GM21825 (cell line): ENCODE results near the gene TSKU.
"Not testable (repeated sequence)": the region's sequence is repeated elsewhere in the genome, so short reads cannot be mapped to it uniquely, and the experiment has no call there.

ENCODE experiments used
- ATAC-seq: cut with Tn5 transposase; IDR thresholded peaks from one replicate; pipeline ENCODE4 v1.9.1; 2021; ENCODE audit warnings: mild to moderate bottlenecking, moderate library complexity; ENCODE audit not compliant: unreplicated experiment

Gene TSKU, protein sequence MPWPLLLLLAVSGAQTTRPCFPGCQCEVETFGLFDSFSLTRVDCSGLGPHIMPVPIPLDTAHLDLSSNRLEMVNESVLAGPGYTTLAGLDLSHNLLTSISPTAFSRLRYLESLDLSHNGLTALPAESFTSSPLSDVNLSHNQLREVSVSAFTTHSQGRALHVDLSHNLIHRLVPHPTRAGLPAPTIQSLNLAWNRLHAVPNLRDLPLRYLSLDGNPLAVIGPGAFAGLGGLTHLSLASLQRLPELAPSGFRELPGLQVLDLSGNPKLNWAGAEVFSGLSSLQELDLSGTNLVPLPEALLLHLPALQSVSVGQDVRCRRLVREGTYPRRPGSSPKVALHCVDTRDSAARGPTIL

DNA sequence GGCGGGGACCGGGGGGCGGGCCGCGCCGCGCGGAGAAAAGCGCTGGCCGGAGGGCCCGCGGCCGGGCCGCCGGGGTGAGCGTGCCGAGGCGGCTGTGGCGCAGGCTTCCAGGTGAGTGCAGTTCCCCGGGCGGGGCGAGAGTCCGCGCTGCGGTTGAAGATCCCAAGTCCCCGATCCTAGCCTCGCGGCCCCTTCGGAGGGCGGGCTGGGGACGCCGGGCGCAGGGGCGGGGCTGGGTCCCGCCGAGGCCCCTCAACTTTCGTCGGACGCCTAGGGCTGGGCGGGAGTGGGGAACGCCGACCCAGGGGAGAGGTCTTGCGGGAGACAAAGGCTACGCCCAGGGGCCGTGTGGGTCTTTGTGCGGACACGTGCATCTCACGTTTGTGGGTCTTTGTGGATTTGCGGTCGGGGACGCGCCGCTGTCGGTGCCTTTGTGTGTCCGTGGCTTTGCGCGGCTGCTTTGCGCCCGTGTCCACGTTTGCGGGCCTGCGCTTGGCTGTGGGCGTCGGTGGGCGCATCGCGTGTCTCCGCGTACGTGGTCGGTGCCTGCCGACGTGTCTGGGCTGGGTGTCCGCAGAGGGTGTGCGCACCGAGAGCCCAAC, at the start of gene TSKU:
TSKU (plus strand) TSS at position 63 of the 602 bp plus-strand sequence. CDS start 12,261 bp downstream, outside the sequence.
- peak; percentile 22 for ATAC-seq

GRCh38 chr11:76733906-76734305, 49.2 kb upstream of the TSKU start:
- ATAC-seq, result not testable (repeated sequence)

- no peak for ATAC-seq
These were observed 48.4 kb upstream of the TSKU start for GRCh38 chr11:76734456-76735420.

DNA sequence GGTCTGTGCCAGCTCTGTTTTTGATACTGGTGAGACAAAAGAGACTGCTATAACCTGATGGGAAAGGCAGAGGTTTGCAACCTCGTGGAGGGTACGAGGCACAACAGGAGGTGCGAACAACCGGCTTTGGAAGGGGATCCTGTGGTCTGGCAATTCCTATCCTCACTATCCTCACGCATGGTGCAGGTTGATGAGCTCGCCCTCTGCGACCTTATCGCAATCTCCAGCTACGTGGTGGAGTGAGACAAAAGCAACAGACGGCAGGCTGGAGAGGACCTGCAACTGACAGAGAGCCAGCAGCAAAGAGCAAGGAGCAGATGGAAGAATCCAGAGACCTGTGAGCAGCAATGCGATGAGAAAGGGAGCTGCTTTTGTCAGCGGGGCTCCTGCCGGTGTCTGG, 47.3 kb upstream of the TSKU start:
- ATAC-seq, result no peak

DNA sequence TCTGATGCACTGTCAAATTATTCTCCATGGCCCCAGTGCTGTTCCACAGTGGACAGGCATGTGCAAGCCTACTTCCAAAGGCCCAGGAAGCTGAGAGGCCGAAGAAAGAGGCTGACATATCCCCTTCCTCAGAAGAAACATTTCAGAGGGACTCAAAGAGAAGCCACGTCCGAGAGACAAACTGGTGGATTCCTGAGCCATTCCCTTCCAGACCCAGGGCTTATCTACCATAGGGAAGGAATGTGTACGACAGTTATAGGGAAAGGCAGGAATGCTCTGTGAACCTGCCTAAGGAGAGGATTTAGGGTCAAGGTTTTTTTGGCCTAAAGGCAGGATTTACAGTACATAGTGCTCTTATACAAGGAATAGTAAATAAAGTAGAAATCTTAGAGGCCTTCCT, 46.9 kb upstream of the TSKU start:
- no peak for ATAC-seq

- no peak for ATAC-seq
These were observed 46.2 kb upstream of the TSKU start for GRCh38 chr11:76736773-76737495.

DNA sequence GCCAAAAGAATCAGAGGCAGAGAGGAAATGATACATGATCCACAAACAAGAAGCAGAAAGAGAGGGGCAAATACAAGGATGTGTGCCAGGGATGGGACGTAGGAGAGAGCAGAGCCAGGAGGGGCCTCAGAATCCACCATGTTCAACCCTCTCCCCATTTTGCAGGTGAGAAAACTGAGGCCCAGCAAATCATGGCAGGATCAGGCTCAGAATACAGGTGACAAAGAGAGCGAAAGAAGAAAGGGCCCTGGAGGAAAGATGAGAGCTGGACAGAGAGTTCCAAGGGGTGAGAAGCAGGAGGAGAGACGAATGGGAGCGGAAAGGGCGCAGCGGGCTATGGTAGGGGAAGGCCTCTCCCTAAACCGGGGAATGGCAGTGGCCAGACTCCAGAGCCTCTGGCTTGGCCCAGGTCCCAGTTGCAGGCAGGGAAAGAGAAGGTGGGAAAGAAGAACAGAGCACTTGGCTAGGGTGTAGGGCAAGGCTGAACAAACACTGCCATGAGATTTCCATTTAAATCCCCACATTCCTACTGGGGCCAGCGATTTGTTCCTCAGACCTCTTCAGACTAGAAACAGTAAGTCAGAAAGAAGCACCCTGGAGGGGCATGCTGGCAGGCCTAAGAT, 44.4 kb upstream of the TSKU start:
- ATAC-seq, result no peak

DNA sequence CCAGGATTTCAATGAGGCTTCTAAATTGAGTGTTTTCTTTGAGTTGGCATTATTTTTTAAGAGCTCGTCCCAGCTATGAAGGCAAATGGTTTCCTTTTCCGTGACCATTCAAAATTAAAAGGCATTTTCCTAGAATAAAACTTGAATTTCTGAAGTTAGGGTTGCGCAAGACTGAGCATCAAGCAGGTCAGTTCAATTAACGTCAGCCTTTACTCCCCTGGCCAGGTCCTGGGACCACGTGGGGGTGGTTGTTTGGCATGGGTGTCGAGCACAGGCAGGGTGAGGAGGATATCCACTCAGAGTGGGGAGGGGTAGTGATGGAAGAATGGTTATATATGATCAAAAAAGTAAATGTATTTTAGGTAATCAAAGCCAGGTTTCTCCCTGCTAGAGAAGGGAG, 43.4 kb upstream of the TSKU start:
- ATAC-seq, result no peak

DNA sequence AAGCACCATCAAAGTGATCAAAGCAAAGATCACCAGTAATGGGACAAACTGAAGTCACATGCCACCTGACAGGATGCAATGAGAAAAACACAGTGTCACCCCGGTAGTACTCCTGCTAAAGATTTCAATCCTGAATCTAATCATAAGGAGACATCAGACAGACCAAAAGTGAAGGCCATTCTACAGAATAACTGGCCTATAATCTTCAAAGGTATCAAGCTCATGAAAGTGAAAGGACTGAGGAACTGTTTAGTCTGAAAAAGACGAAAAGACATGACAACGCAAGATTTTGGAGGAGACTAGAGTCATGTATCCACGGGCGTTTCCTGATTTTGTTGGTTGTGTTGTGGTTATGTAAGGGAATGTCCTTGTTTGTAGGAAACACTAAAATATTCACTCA, 42.4 kb upstream of the TSKU start:
- no peak for ATAC-seq

GRCh38 chr11:76742902-76743301, 40.3 kb upstream of the TSKU start:
- ATAC-seq, result no peak

- ATAC-seq, result no peak
These were observed 38.7 kb upstream of the TSKU start for GRCh38 chr11:76744186-76745043.

- no peak for ATAC-seq
These were observed 38.1 kb upstream of the TSKU start for GRCh38 chr11:76745044-76745376.

- no peak for ATAC-seq
These were observed 37.5 kb upstream of the TSKU start for GRCh38 chr11:76745561-76746207.

DNA sequence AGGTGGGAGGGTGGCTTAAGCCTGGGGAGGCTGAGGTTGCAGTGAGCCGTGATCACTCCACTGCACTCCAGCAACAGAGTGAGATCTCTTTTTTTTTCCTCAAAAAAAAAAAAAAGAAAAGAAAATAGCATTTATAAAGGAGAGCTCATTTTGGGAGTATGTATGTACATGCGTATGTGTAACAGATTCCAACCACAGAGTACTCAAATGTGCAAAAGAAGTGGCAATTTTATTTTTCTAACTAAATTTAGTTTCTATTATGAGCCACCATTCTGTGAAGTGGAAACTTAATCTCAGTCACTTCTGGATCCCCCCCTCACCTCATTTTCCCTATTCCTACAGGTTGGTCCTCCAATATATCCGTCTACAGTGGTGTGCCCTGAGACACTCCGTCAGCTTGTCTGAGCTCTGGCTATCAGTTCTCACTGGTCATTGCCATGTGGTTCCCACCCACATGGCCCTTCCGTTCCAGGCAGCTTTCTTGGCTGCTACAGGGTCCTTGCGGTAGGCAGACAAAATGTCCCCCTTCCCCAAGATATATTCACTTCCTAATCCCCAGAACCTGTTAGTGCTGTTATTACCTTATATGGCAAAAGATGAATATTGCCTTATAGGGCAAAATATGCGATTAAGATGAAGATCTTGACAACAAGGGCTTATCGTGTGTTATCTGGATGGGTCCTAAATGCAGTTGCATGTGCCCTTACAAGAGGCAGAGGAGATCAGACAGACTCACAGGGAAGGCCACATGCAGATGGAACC, 35.8 kb upstream of the TSKU start:
- no peak for ATAC-seq

DNA sequence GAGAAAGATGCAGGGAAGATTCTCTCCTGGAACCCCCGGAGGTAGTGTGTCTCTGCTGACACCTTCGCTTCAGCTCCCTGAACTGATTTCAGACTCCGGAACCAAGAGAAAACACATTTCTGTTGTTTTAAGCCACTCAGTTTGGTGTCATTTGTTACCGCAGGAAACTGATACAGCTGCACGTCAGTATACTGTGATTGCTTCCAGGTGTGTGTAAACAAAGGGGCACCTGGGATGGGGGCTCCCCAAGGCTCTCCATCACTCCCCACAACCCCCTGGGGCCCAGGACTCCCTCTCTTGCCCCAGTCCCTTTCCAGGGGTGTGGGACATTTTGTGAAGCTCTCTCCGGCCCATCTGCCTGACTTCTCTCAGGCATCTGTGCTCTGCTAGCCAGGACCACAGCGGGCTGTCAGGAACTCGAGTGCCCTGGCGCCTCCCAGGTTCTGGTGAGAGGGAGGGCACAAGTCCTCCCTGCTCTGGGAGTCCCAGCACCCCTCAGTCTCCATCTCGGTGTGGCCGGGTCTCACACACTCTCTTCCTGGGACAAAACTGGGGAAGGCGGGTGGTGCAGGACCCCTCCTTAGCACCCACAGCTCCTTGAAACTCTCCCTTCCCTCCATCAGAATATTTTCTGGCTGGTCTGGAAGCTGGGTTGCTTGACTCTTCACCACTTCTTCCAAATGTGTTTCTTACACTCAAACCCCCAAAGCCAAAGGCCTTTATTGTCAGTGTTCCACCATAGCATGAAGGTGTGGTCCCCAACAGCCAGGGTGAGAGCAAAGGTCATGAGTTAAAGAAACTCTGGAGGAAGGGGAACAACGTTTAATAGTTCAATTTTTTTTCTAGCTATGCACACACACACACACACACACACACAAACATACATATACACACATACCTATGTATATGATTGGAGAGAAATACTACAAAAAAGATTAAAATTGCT, 35.0 kb upstream of the TSKU start:
- ATAC-seq, result no peak

GRCh38 chr11:76748948-76749347, 34.2 kb upstream of the TSKU start:
- ATAC-seq, result no peak

DNA sequence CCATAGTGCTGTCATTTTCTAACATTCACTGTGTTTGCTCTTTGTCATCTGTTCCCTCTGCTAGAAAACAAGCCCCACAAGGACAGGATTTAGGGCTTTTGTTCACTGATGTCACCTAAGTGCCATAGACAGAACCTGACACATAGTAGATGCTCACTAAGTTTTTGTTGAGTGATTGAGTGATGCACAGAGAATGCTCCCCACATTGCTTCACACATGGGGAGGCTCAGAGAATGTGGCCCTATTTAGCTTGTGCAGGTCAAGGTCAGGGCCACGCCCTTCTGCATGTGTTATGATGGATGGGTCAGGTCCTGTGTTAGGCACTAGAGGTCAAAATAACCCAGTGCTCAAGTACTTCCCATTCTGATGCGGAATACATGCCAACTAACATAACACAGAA, 33.1 kb upstream of the TSKU start:
- ATAC-seq, result no peak
